GM23248 (cell line): Measurements from ENCODE around the gene ZER1.

Experiments used
- EZH2 ChIP-seq: fragments of 200-600 bp; sonication (generic); IDR thresholded peaks from 2 replicates; pipeline ENCODE4 v1.6.1; 2018; ENCODE audit warnings: antibody characterized with exemption, mild to moderate bottlenecking; ENCODE audit not compliant: insufficient read depth, poor library complexity, severe bottlenecking
- EZH2phosphoT487 ChIP-seq: fragments of 200-600 bp; sonication (generic); IDR thresholded peaks from 2 replicates; pipeline ENCODE4 v1.6.1; 2018; ENCODE audit warnings: antibody characterized with exemption, moderate library complexity, mild to moderate bottlenecking, low read depth; ENCODE audit not compliant: insufficient read depth

DNA sequence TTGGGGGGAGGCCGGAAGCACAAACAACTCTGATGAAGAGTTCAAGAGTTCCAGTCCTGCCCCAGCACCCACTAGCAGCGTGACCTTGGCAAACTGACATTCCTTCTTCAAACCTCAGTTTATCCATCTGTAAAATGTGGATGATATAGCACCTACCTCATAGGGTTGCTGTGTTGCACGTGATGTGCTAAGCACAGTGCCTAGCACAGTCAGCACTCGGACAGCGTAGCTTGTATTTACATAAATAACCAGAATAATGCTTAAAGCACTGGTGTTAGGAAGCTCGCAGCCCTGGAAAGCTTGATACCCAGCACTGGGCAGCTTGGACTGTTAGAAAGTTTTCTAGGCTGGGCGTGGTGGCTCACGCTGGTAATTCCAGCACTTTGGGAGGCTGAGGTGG is 64.3 kb downstream of the ZER1 start:
- TF ChIP-seq EZH2phosphoT487 (no peak), EZH2 (no peak)
